Tibial artery (tissue), 4 donors: ENCODE results near the gene PVALB.

Source experiments
- DNase-seq, 2 donors: peaks; one replicate each; pipeline ENCODE4 v3.0.0-alpha.2; 2019
- H3K27ac ChIP-seq, 2 donors: fragments of 200-600 bp; sonication (generic) in 1 of 2; 1 replicate in 1 of 2; 2 replicates in 1 of 2; pipeline ENCODE4 v1.5.1; 2018 to 2019; ENCODE audit warnings: mild to moderate bottlenecking in 1 of 2
- H3K27me3 ChIP-seq, 2 donors: fragments of 200-600 bp; sonication (generic) in 1 of 2; one replicate each; pipeline versions ENCODE4 v1.5.1 to v1.6.0; 2016 to 2019
- H3K36me3 ChIP-seq, 3 donors: fragments of 200-600 bp; sonication (generic) in 2 of 3; one replicate each; pipeline ENCODE4 v1.5.1; 2016 to 2019; ENCODE audit warnings: mild to moderate bottlenecking in 2 of 3
- H3K4me1 ChIP-seq, 4 donors: fragments of 200-600 bp; sonication (generic) in 2 of 4; 1 replicate in 3 of 4; 2 replicates in 1 of 4; pipeline ENCODE4 v1.5.1; 2016 to 2019
- H3K4me3 ChIP-seq, 2 donors: fragments of 200-600 bp; sonication (generic) in 1 of 2; 1 replicate in 1 of 2; 2 replicates in 1 of 2; pipeline ENCODE4 v1.5.1; 2018 to 2019; ENCODE audit warnings: mild to moderate bottlenecking in 2 of 2
- H3K9me3 ChIP-seq, 3 donors: fragments of 200-600 bp; sonication (generic) in 1 of 3; one replicate each; pipeline ENCODE4 v1.5.1; 2016 to 2019
- intact Hi-C: fragments of 100-400 bp; cut with DNase I; formaldehyde crosslinking; loops from one replicate; pipeline ENCODE4 v1.15.0; 2023; ENCODE audit warnings: low total_unique reads
- TF ChIP-seq, protein P1 (sequence below), 2 experiments: fragments of 200-600 bp in 1 of 2; fragments of 450-650 bp in 1 of 2; IDR thresholded peaks; one replicate each; pipeline ENCODE4 v1.5.1; 2017 to 2019; ENCODE audit warnings: antibody characterized with exemption in 2 of 2, mild to moderate bottlenecking in 1 of 2, moderate library complexity in 1 of 2

The PVALB gene

DNA sequence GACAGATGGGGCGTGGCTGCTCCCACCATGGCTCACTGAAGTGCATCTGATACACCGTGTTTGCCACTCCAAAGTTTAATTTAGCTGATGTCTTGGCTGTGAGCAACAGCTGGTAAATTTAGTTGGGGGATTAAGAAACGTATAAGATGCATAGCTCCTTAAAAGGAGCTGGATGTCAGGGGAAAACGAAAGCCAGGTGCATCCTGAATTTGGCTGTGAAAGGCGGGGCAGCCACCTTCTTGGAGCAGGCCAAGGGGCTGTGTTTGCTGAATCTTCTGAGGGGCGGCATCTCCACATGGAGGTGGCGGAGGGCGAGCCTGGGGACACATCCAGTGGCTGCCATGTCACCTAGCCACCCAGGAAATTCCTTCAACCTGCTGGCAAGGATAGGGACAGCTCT, 23.3 kb upstream of the PVALB start:
- H3K4me3 ChIP-seq = no peak overlapping the region
- H3K27me3 ChIP-seq = peaks cover 0 to 38% of the 10 kb centered on the region in 2 donors
- intact Hi-C loops = no loop called here
- DNase-seq = no peak
- H3K9me3 ChIP-seq = no peaks in the 10 kb centered on the region
- no peak overlapping the region for H3K27ac ChIP-seq
- TF ChIP-seq, protein P1, sequence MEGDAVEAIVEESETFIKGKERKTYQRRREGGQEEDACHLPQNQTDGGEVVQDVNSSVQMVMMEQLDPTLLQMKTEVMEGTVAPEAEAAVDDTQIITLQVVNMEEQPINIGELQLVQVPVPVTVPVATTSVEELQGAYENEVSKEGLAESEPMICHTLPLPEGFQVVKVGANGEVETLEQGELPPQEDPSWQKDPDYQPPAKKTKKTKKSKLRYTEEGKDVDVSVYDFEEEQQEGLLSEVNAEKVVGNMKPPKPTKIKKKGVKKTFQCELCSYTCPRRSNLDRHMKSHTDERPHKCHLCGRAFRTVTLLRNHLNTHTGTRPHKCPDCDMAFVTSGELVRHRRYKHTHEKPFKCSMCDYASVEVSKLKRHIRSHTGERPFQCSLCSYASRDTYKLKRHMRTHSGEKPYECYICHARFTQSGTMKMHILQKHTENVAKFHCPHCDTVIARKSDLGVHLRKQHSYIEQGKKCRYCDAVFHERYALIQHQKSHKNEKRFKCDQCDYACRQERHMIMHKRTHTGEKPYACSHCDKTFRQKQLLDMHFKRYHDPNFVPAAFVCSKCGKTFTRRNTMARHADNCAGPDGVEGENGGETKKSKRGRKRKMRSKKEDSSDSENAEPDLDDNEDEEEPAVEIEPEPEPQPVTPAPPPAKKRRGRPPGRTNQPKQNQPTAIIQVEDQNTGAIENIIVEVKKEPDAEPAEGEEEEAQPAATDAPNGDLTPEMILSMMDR (IDR thresholded peaks at IDR 0.05) = no peak
- H3K4me1 ChIP-seq = no peaks in the 10 kb centered on the region
- no peaks in the 10 kb centered on the region for H3K36me3 ChIP-seq

DNA sequence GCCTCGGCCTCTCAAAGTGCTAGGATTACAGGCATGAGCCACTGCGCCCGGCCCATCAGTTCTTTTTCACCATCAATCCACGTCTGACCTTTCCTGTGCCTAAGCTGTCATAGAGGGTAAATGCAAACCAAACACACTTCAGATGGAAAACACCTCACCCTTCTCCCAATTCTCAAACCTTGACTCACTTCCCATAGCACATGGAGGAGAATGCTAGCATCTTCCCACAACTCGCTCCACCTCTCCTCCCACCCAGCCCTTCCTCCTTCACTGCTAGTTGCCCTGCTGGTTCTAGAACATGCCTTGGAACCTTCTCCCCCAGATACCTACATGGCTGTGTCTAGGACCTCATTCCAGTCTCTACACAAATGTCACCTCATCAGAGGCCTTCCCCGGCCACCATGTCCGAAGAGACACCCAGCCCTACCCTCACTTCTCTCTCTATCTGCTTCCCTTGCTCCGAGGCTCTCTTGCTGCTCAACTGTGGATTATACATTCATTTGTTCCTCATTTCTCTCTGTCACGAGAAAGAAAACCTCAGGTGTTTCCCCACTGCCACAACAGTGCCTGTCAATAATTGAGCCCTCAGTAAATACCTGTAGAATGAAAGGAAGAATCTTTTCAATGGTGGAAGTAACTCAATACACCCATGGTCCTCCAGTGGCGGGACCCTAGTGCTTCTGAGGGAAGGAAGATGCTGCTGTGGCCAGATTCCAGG, 22.7 kb upstream of the PVALB start:
- H3K27ac ChIP-seq = no peak overlapping the region
- H3K4me1 ChIP-seq = no peaks in the 10 kb centered on the region
- TF ChIP-seq, protein P1 (IDR thresholded peaks at IDR 0.05) = no peak
- H3K9me3 ChIP-seq = no peaks in the 10 kb centered on the region
- intact Hi-C loops = no loop called here
- H3K4me3 ChIP-seq = no peak overlapping the region
- peaks cover 0 to 38% of the 10 kb centered on the region in 2 donors for H3K27me3 ChIP-seq
- no peaks in the 10 kb centered on the region for H3K36me3 ChIP-seq
- DNase-seq = no peak

DNA sequence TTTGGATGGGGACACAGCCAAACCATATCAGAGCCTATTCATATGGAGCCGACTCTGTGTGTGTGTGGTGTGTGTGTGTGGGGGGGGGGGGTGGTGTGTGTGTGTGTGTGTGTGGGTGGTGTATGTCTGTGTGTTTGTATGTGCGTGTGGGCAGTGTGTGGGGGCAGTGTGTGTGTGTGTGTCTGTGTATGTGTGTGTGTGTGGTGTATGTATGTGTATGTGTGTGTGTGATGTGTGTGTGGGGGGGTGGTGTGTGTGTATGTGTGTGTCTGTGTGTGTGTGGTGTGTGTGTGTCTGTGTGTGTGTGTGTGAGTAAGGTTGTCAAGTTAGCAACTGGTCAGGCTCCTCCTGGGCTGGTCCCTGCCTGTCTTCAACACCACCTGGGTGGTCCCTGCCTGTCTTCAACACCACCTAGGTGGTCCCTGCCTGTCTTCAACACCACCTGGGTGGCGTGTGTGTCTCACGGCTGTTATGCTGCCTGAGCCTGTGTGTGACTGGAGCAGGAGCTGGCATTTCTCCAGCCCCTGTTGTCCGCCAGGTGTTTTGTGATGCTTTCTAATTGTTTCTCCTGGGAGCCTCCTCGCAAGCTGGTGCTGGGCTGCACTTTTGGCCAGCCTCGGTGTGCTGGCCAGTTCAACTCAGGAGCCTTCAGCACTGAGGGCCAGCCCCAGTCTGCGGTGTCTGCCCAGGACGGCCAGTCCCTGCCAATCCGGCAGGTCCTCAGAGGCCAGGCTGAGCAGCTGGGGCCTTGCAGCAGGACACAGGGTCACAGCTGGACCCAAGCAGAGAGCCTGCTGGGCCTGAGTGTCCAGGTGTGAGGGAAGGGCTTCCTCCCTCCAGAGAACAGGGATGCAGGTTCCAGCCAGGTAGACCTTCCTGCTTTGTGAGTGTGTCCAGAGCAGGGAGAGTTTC, 21.5 kb upstream of the PVALB start:
- no peak overlapping the region for H3K4me3 ChIP-seq
- H3K27ac ChIP-seq = no peak overlapping the region
- no peak for DNase-seq
- peaks cover 0 to 34% of the 10 kb centered on the region in 2 donors for H3K27me3 ChIP-seq
- H3K9me3 ChIP-seq = no peaks in the 10 kb centered on the region
- H3K36me3 ChIP-seq = no peaks in the 10 kb centered on the region
- no peaks in the 10 kb centered on the region for H3K4me1 ChIP-seq
- TF ChIP-seq, protein P1 (IDR thresholded peaks at IDR 0.05) = no peak
- intact Hi-C loops = no loop called here

DNA sequence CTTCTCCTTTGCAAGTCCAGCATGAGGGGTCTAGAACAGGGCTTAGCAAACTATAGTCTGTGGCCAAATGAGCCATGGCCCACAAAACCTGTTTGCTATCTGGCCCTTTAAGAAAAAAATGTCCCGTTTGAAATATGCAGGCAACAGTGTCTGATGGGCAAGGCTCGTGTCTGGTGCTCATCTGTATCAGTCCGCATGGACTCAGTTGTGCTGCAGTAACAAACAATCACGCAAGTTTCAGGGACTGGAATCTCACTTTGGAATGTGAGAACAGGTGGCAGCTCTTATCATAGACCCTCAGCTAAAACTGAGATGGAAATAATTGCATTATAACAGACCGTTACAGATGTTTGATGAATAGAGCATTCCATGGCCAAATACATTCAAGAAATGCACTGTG, 19.1 kb upstream of the PVALB start:
- no peak overlapping the region for H3K4me3 ChIP-seq
- peaks cover 0 to 34% of the 10 kb centered on the region in 2 donors for H3K27me3 ChIP-seq
- H3K4me1 ChIP-seq = no peaks in the 10 kb centered on the region
- intact Hi-C loops = no loop called here
- no peak for DNase-seq
- H3K27ac ChIP-seq = no peak overlapping the region
- TF ChIP-seq, protein P1 (IDR thresholded peaks at IDR 0.05) = no peak
- no peaks in the 10 kb centered on the region for H3K36me3 ChIP-seq
- no peaks in the 10 kb centered on the region for H3K9me3 ChIP-seq

DNA sequence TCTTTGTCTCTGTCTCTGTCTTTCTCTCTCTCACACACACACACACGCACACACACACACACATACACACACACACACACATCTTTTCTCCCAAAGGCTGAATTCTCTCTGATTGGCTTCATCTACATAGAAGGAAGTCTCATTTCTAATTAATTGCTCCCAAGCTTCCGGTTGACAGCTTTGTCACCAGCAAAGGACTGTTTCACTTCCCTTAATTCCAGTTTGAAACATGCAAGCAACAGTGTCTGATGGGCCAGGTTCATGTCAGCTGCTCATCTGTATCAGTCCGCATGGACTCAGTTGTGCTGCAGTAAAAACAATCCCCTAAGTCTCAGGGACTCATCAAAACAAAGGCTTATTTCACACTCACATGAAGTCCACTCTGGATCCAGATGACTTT, 16.2 kb upstream of the PVALB start:
- Histone ChIP-seq H3K27me3 (peaks cover 0 to 27% of the 10 kb centered on the region in 2 donors), H3K36me3 (no peaks in the 10 kb centered on the region), H3K9me3 (no peaks in the 10 kb centered on the region), H3K4me3 (no peak overlapping the region), H3K27ac (no peak overlapping the region), H3K4me1 (no peaks in the 10 kb centered on the region)
- intact Hi-C loops = no loop called here
- TF ChIP-seq, protein P1 (IDR thresholded peaks at IDR 0.05) = no peak
- no peak for DNase-seq
